H9 (cell line): ENCODE results near the gene GPATCH3. TPM values are rescaled to one million over a fixed set of nuclear protein-coding genes. Genes with fewer than 3 reads are reported as not detected.
A peak's percentile ranks its signal among the peaks of the same experiment; 100 is the strongest.

ENCODE experiments used
- DNase-seq: peaks from one replicate; pipeline ENCODE4 v3.0.0-alpha.2; 2017
- H2AFZ ChIP-seq: one replicate; pipeline ENCODE4 v1.6.1; 2013; ENCODE audit warnings: mild to moderate bottlenecking, low read length, control low read depth, moderate library complexity
- H2AK5ac ChIP-seq: 2 replicates; pipeline ENCODE4 v1.6.1; 2013; ENCODE audit warnings: low read length, control low read depth, mixed read lengths; ENCODE audit not compliant: insufficient read length
- H2BK120ac ChIP-seq: one replicate; pipeline ENCODE4 v1.6.1; 2013; ENCODE audit warnings: low read depth, mild to moderate bottlenecking, low read length, control low read depth, inconsistent platforms; ENCODE audit not compliant: poor library complexity, severe bottlenecking
- H2BK12ac ChIP-seq: 2 replicates; pipeline ENCODE4 v1.6.1; 2013; ENCODE audit warnings: low read length, control low read depth, mixed read lengths, low read depth; ENCODE audit not compliant: insufficient read length
- H2BK15ac ChIP-seq: 2 replicates; pipeline ENCODE4 v1.6.1; 2013; ENCODE audit warnings: low read depth, low read length, control low read depth
- H2BK20ac ChIP-seq: one replicate; pipeline ENCODE4 v1.6.1; 2013; ENCODE audit warnings: low read depth, mild to moderate bottlenecking, low read length, control low read depth, inconsistent platforms; ENCODE audit not compliant: poor library complexity, severe bottlenecking
- H2BK5ac ChIP-seq: 2 replicates; pipeline ENCODE4 v1.6.1; 2013; ENCODE audit warnings: low read length, control low read depth, mixed read lengths; ENCODE audit not compliant: insufficient read length
- H3K14ac ChIP-seq: 2 replicates; pipeline ENCODE4 v1.6.1; 2013; ENCODE audit warnings: low read length, control low read depth; ENCODE audit not compliant: insufficient read depth
- H3K18ac ChIP-seq: 2 replicates; pipeline ENCODE4 v1.6.1; 2013; ENCODE audit warnings: low read depth, mild to moderate bottlenecking, mixed read lengths, low read length, control low read depth; ENCODE audit not compliant: insufficient read length
- H3K23ac ChIP-seq: 2 replicates; pipeline ENCODE4 v1.6.1; 2013; ENCODE audit warnings: low read length, control low read depth, mixed read lengths, low read depth; ENCODE audit not compliant: insufficient read length
- H3K23me2 ChIP-seq: 2 replicates; pipeline ENCODE4 v1.6.1; 2013; ENCODE audit warnings: low read depth, mild to moderate bottlenecking, mixed read lengths, low read length, control low read depth; ENCODE audit not compliant: insufficient read length, poor library complexity, severe bottlenecking
- H3K27ac ChIP-seq: 2 replicates; pipeline ENCODE4 v1.5.1; 2013; ENCODE audit warnings: low read length, control low read depth, mixed read lengths, low read depth; ENCODE audit not compliant: insufficient read length
- H3K27me3 ChIP-seq: 2 replicates; pipeline ENCODE4 v1.6.1; 2013; ENCODE audit warnings: low read length, control low read depth, inconsistent platforms; ENCODE audit not compliant: insufficient read depth
- H3K4ac ChIP-seq: 2 replicates; pipeline ENCODE4 v1.6.1; 2013; ENCODE audit warnings: low read depth, mild to moderate bottlenecking, control low read depth, inconsistent platforms, low read length, moderate library complexity
- H3K4me1 ChIP-seq: 2 replicates; pipeline ENCODE4 v1.6.1; 2013; ENCODE audit warnings: low read length, control low read depth, inconsistent platforms; ENCODE audit not compliant: insufficient read depth
- H3K4me2 ChIP-seq: 2 replicates; pipeline ENCODE4 v1.6.1; 2013; ENCODE audit warnings: low read length, control low read depth, mixed read lengths; ENCODE audit not compliant: insufficient read length, insufficient read depth
- H3K56ac ChIP-seq: 2 replicates; pipeline ENCODE4 v1.6.1; 2013; ENCODE audit warnings: low read depth, mild to moderate bottlenecking, mixed read lengths, low read length, control low read depth; ENCODE audit not compliant: insufficient read length
- H3K79me1 ChIP-seq: 2 replicates; pipeline ENCODE4 v1.6.1; 2013; ENCODE audit warnings: low read depth, mild to moderate bottlenecking, moderate library complexity, low read length, control low read depth, inconsistent platforms; ENCODE audit not compliant: insufficient read depth, poor library complexity, severe bottlenecking
- H3K79me2 ChIP-seq: 2 replicates; pipeline ENCODE4 v1.6.1; 2013; ENCODE audit warnings: low read length, control low read depth, inconsistent platforms; ENCODE audit not compliant: insufficient read depth
- H3K9ac ChIP-seq: 2 replicates; pipeline ENCODE4 v1.6.1; 2013; ENCODE audit warnings: low read length, control low read depth, mixed read lengths; ENCODE audit not compliant: insufficient read length; ENCODE audit errors: extremely low read depth
- H3K9me3 ChIP-seq: one replicate; pipeline ENCODE4 v1.6.1; 2013; ENCODE audit warnings: low read depth, low read length, inconsistent platforms; ENCODE audit not compliant: control insufficient read depth
- H3T11ph ChIP-seq: one replicate; pipeline ENCODE4 v1.6.1; 2013; ENCODE audit warnings: mild to moderate bottlenecking, low read length, control low read depth, inconsistent platforms
- H4K20me1 ChIP-seq: one replicate; pipeline ENCODE4 v1.6.1; 2013; ENCODE audit not compliant: control insufficient read depth, insufficient read length, insufficient read depth
- H4K5ac ChIP-seq: 2 replicates; pipeline ENCODE4 v1.6.1; 2013; ENCODE audit warnings: low read depth, mild to moderate bottlenecking, mixed read lengths, low read length, control low read depth; ENCODE audit not compliant: insufficient read length
- H4K8ac ChIP-seq: replicated peaks from 2 replicates; pipeline ENCODE4 v1.6.1; 2013; ENCODE audit warnings: low read length, control low read depth, mixed read lengths, low read depth; ENCODE audit not compliant: insufficient read length
- H4K91ac ChIP-seq: 2 replicates; pipeline ENCODE4 v1.6.1; 2013; ENCODE audit warnings: low read depth, mild to moderate bottlenecking, moderate library complexity, mixed read lengths, low read length, control low read depth; ENCODE audit not compliant: insufficient read length
- H3K27ac Mint-ChIP-seq, 3 experiments: 2 replicates in 2 of 3; 3 replicates in 1 of 3; pipeline ENCODE4 v1.8.0; 2020 to 2021; ENCODE audit warnings: mixed read lengths in 3 of 3, mild to moderate bottlenecking in 1 of 3, moderate library complexity in 1 of 3
- H3K27me3 Mint-ChIP-seq: 2 replicates; pipeline ENCODE4 v1.8.0; 2021; ENCODE audit warnings: low read depth, mild to moderate bottlenecking, moderate library complexity, mixed read lengths
- H3K36me3 Mint-ChIP-seq, 3 experiments: 2 replicates in 2 of 3; 3 replicates in 1 of 3; pipeline ENCODE4 v1.8.0; 2020 to 2021; ENCODE audit warnings: low read depth in 3 of 3, mixed read lengths in 3 of 3; ENCODE audit not compliant: insufficient read depth in 1 of 3
- H3K4me1 Mint-ChIP-seq, 2 experiments: 2 replicates each; pipeline ENCODE4 v1.8.0; 2020; ENCODE audit warnings: mixed read lengths in 2 of 2
- H3K4me3 Mint-ChIP-seq, 2 experiments: 2 replicates in 1 of 2; 3 replicates in 1 of 2; pipeline ENCODE4 v1.8.0; 2020 to 2021; ENCODE audit warnings: mild to moderate bottlenecking in 2 of 2, mixed read lengths in 2 of 2, moderate library complexity in 1 of 2
- H3K9me3 Mint-ChIP-seq, 2 experiments: 2 replicates in 1 of 2; 3 replicates in 1 of 2; pipeline ENCODE4 v1.8.0; 2020; ENCODE audit warnings: mild to moderate bottlenecking in 2 of 2, mixed read lengths in 2 of 2, moderate library complexity in 1 of 2
- WGBS: extraction: QIAGEN DNeasy Blood & Tissue Kit; methylation state at CpG from one replicate; pipeline ENCODE4 v1.1.7; 2013; ENCODE audit warnings: missing lambda C conversion rate, low lambda C conversion rate, mixed read lengths; ENCODE audit not compliant: insufficient read length; ENCODE audit errors: extremely low coverage; 5-methylcytosine and 5-hydroxymethylcytosine counted together
- total RNA-seq: library from RNA; stranded (reverse); gene quantifications from 2 replicates; pipeline ENCODE4 v1.2.1, GENCODE V29; 2021
- TF ChIP-seq, protein P1 (sequence below): fragments of 200-600 bp; sonication (generic); conservative IDR thresholded peaks from 3 replicates; pipeline ENCODE4 v1.8.0; 2021; ENCODE audit warnings: antibody characterized with exemption, mild to moderate bottlenecking

The GPATCH3 gene
- total RNA-seq, 1 experiment from 2014 or later: 19.4 TPM

DNA sequence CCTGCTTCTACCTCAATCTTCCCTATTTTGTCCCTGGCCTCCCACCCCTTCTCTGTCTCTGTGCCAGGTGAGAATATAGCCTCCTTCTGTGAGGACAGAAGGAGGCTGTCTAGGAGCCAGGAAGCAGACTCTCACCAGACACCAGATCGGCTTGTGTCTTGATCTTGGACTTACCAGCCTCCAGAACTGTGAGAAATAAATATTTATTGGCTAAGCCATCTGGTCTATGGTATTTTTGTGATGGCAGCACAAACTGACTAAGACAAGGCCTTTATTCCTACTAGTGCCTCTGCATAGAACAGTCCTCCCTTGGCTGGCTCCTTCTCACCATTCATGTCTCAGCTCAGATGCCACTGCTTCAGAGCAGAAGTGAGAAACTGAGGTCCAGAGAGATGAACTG lies 12.0 kb downstream of the GPATCH3 start:
- H3K4me3 Mint-ChIP-seq: peak overlapping the region; percentile 94 to 96
- no peak for DNase-seq
- H4K5ac ChIP-seq: no peak overlapping the region
- H4K20me1 ChIP-seq: peaks cover 2% of the 10 kb centered on the region
- H2BK20ac ChIP-seq: no peak overlapping the region
- peaks cover 7 to 16% of the 10 kb centered on the region in 2 experiments for H3K4me1 Mint-ChIP-seq
- H3K9me3 Mint-ChIP-seq: no peaks in the 10 kb centered on the region
- H3K79me2 ChIP-seq: no peaks in the 10 kb centered on the region
- no peak overlapping the region for H2AK5ac ChIP-seq
- H3K4me2 ChIP-seq: no peak overlapping the region
- TF ChIP-seq, protein P1, sequence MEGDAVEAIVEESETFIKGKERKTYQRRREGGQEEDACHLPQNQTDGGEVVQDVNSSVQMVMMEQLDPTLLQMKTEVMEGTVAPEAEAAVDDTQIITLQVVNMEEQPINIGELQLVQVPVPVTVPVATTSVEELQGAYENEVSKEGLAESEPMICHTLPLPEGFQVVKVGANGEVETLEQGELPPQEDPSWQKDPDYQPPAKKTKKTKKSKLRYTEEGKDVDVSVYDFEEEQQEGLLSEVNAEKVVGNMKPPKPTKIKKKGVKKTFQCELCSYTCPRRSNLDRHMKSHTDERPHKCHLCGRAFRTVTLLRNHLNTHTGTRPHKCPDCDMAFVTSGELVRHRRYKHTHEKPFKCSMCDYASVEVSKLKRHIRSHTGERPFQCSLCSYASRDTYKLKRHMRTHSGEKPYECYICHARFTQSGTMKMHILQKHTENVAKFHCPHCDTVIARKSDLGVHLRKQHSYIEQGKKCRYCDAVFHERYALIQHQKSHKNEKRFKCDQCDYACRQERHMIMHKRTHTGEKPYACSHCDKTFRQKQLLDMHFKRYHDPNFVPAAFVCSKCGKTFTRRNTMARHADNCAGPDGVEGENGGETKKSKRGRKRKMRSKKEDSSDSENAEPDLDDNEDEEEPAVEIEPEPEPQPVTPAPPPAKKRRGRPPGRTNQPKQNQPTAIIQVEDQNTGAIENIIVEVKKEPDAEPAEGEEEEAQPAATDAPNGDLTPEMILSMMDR: no peak
- H3K18ac ChIP-seq: no peak overlapping the region
- no CpG with 5 or more reads among the region's 1 CpG for WGBS
- peaks cover 11% of the 10 kb centered on the region for H3K23me2 ChIP-seq
- H3K27me3 Mint-ChIP-seq: no peaks in the 10 kb centered on the region
- H2BK120ac ChIP-seq: no peak overlapping the region
- no peak overlapping the region for H3K9ac ChIP-seq
- no peak overlapping the region for H2AFZ ChIP-seq
- 0 out of 7 replicates have a peak overlapping the region, but pooled peaks of 1 of the 3 experiments have one; percentile 62 for H3K27ac Mint-ChIP-seq
- no peak overlapping the region for H2BK5ac ChIP-seq
- H3K27me3 ChIP-seq: no peaks in the 10 kb centered on the region; the same call in 1 of the 2 replicates
- H2BK12ac ChIP-seq: no peak overlapping the region
- no peak overlapping the region for H3K27ac ChIP-seq
- H3K56ac ChIP-seq: no peak overlapping the region
- no peak overlapping the region for H3K23ac ChIP-seq
- H3K4me1 ChIP-seq: no peaks in the 10 kb centered on the region; the same call in 1 of the 2 replicates
- no peak overlapping the region for H3K14ac ChIP-seq
- H4K8ac ChIP-seq: no peak overlapping the region
- no peak overlapping the region for H4K91ac ChIP-seq
- H3K79me1 ChIP-seq: no peaks in the 10 kb centered on the region
- no peak overlapping the region for H3T11ph ChIP-seq
- H2BK15ac ChIP-seq: no peak overlapping the region
- H3K9me3 ChIP-seq: no peaks in the 10 kb centered on the region
- H3K36me3 Mint-ChIP-seq: peaks cover 37 to 70% (median 58%) of the 10 kb centered on the region in 3 experiments
- H3K4ac ChIP-seq: no peak overlapping the region
